K562 (cell line): Measurements from ENCODE around the gene SLFNL1. TPM values are rescaled to one million over a fixed set of nuclear protein-coding genes. Genes with fewer than 3 reads are reported as not detected.

Experiments
- C11orf30 ChIP-seq: fragments of 450-650 bp; IDR thresholded peaks from 2 replicates; pipeline ENCODE4 v1.6.1; 2016; ENCODE audit warnings: low read depth, mild to moderate bottlenecking
- CBFB ChIP-seq: sonication (generic); formaldehyde crosslinking; IDR thresholded peaks from 2 replicates; pipeline ENCODE4 v1.4.0; 2020; ENCODE audit warnings: mild to moderate bottlenecking, missing genetic modification reagents
- CHCHD3 ChIP-seq: fragments of 250-450 bp; sonication (Bioruptor Pico); IDR thresholded peaks from 2 replicates; pipeline ENCODE4 v2.1.2; 2022; ENCODE audit warnings: mild to moderate bottlenecking
- CREB5 ChIP-seq: fragments of 250-450 bp; sonication (Bioruptor Pico); IDR thresholded peaks from 2 replicates; pipeline ENCODE4 v1.5.0; 2020; ENCODE audit warnings: mild to moderate bottlenecking
- CTBP1 ChIP-seq: fragments of 450-650 bp; IDR thresholded peaks from 2 replicates; pipeline ENCODE4 v1.6.1; 2016; ENCODE audit warnings: borderline replicate concordance
- DMBX1 ChIP-seq: fragments of 250-450 bp; sonication (Bioruptor Pico); IDR thresholded peaks from 2 replicates; pipeline ENCODE4 v1.8.0; 2022; ENCODE audit warnings: inconsistent platforms, mild to moderate bottlenecking, moderate library complexity, borderline replicate concordance
- ETV1 ChIP-seq: fragments of 450-650 bp; conservative IDR thresholded peaks from 2 replicates; pipeline ENCODE4 v1.6.1; 2016; ENCODE audit warnings: missing genetic modification characterization, control low read depth, low read depth, missing compliant biosample characterization
- FOXA1 ChIP-seq: fragments of 450-650 bp; IDR thresholded peaks from 2 replicates; pipeline ENCODE4 v1.6.1; 2016; ENCODE audit warnings: mild to moderate bottlenecking, borderline replicate concordance
- FOXJ2 ChIP-seq: fragments of 200-800 bp; sonication (Bioruptor generic); IDR thresholded peaks from 2 replicates; pipeline ENCODE4 v1.6.1; 2016; ENCODE audit warnings: missing genetic modification characterization, missing compliant biosample characterization
- GATA2 ChIP-seq: sonication (generic); formaldehyde crosslinking; IDR thresholded peaks from 2 replicates; pipeline ENCODE4 v1.4.0; 2020; ENCODE audit warnings: mild to moderate bottlenecking, missing genetic modification reagents
- JUN ChIP-seq, 2 experiments: sonication (generic) in 1 of 2; formaldehyde crosslinking in 1 of 2; IDR thresholded peaks; 2 replicates each; pipeline versions ENCODE4 v1.6.1 to v1.8.0; 2012 to 2022; ENCODE audit warnings: borderline replicate concordance in 2 of 2, mild to moderate bottlenecking in 2 of 2, improper control_type of control experiment in 1 of 2, low read depth in 1 of 2, low read length in 1 of 2, missing genetic modification reagents in 1 of 2
- KDM1A ChIP-seq, 2 experiments: fragments of 450-650 bp; IDR thresholded peaks; 2 replicates each; pipeline ENCODE4 v1.6.1; 2016; ENCODE audit warnings: mild to moderate bottlenecking in 2 of 2
- MECOM ChIP-seq: fragments of 250-450 bp; sonication (Bioruptor Pico); IDR thresholded peaks from 2 replicates; pipeline ENCODE4 v1.8.0; 2022; ENCODE audit warnings: inconsistent platforms
- NCOA2 ChIP-seq, 2 experiments: fragments of 450-650 bp; IDR thresholded peaks; 2 replicates each; pipeline ENCODE4 v1.6.1; 2018; ENCODE audit warnings: mild to moderate bottlenecking in 2 of 2, moderate library complexity in 1 of 2; ENCODE audit not compliant: partially characterized antibody in 2 of 2
- RBM22 ChIP-seq: fragments of 200-400 bp; formaldehyde crosslinking; IDR thresholded peaks from 2 replicates; pipeline ENCODE4 v1.6.1; 2018; ENCODE audit warnings: low read length, low read depth; ENCODE audit not compliant: poor library complexity, severe bottlenecking
- TSC22D4 ChIP-seq: fragments of 450-650 bp; IDR thresholded peaks from 2 replicates; pipeline ENCODE4 v1.6.1; 2016; ENCODE audit warnings: missing genetic modification characterization, missing biosample characterization, control low read depth
- USF2 ChIP-seq: sonication (generic); formaldehyde crosslinking; IDR thresholded peaks from 2 replicates; pipeline ENCODE4 v1.5.0; 2020; ENCODE audit warnings: missing genetic modification reagents
- WHSC1 ChIP-seq: IDR thresholded peaks from one replicate; pipeline ENCODE4 v1.6.1; 2012; ENCODE audit warnings: low read length, control low read depth, inconsistent platforms
- ZBTB1 ChIP-seq: sonication (generic); formaldehyde crosslinking; IDR thresholded peaks from 2 replicates; pipeline ENCODE4 v1.8.1; 2023; ENCODE audit warnings: missing genetic modification reagents, low read depth, mild to moderate bottlenecking, borderline replicate concordance
- ZFP30 ChIP-seq: fragments of 250-450 bp; sonication (Bioruptor Pico); IDR thresholded peaks from 2 replicates; pipeline ENCODE4 v1.8.0; 2022; ENCODE audit warnings: moderate library complexity, mild to moderate bottlenecking, inconsistent platforms, borderline replicate concordance
- ZFPM2 ChIP-seq: fragments of 250-450 bp; sonication (Bioruptor Pico); IDR thresholded peaks from 2 replicates; pipeline ENCODE4 v1.5.1; 2022; ENCODE audit warnings: mild to moderate bottlenecking
- ZKSCAN8 ChIP-seq: fragments of 200-800 bp; sonication (Bioruptor generic); IDR thresholded peaks from 2 replicates; pipeline ENCODE4 v1.6.1; 2016; ENCODE audit warnings: missing genetic modification characterization, missing compliant biosample characterization
- ZSCAN32 ChIP-seq: fragments of 450-650 bp; formaldehyde crosslinking; IDR thresholded peaks from 2 replicates; pipeline ENCODE4 v1.4.0; 2020; ENCODE audit warnings: mild to moderate bottlenecking, moderate library complexity
- polyA plus RNA-seq, 8 experiments: library from polyadenylated mRNA; depleted of rRNA in 4 of 8; stranded (reverse) in 5 of 8; unstranded in 3 of 8; fragments of >200 nt; fragmentation: Nextera tagmentation in 2 of 8; fragmentation: Illumina TruSeq in 1 of 8; extraction: Ambion mirVana in 2 of 8; extraction: Trizol in 1 of 8; gene quantifications; 2 replicates each; pipeline versions ENCODE4 v1.2.1 to v1.2.3, GENCODE V29; 2011 to 2014; ENCODE audit warnings: inconsistent platforms in 1 of 8, missing spikeins in 1 of 8
- total RNA-seq, 7 experiments: library from RNA; depleted of rRNA in 6 of 7; stranded (reverse); fragments of >200 nt in 6 of 7; fragmentation: Illumina TruSeq in 2 of 7; extraction: Trizol in 2 of 7; gene quantifications; 2 replicates each; pipeline versions ENCODE4 v1.2.1 to v1.2.3, GENCODE V29; 2011 to 2021; ENCODE audit warnings: low replicate concordance in 1 of 7
- TF ChIP-seq, protein P1 (sequence below): IDR thresholded peaks from 2 replicates; pipeline ENCODE4 v1.6.1; 2016; ENCODE audit warnings: missing genetic modification characterization, missing compliant biosample characterization
- TF ChIP-seq, protein P2 (sequence below), 2 experiments: fragments of 450-650 bp in 1 of 2; sonication (generic) in 1 of 2; formaldehyde crosslinking; conservative IDR thresholded peaks; 2 replicates each; pipeline versions ENCODE4 v1.4.0 to v1.8.1; 2020 to 2022; ENCODE audit warnings: mild to moderate bottlenecking in 1 of 2, missing genetic modification reagents in 1 of 2

SLFNL1 gene
- total and polyA plus RNA-seq, 9 of the 15 experiments (the other 6 are each of a cell fraction or from before 2014, with no cell fraction given) = 0.05 to 0.14 (median 0.06) TPM; not detected in 5

DNA sequence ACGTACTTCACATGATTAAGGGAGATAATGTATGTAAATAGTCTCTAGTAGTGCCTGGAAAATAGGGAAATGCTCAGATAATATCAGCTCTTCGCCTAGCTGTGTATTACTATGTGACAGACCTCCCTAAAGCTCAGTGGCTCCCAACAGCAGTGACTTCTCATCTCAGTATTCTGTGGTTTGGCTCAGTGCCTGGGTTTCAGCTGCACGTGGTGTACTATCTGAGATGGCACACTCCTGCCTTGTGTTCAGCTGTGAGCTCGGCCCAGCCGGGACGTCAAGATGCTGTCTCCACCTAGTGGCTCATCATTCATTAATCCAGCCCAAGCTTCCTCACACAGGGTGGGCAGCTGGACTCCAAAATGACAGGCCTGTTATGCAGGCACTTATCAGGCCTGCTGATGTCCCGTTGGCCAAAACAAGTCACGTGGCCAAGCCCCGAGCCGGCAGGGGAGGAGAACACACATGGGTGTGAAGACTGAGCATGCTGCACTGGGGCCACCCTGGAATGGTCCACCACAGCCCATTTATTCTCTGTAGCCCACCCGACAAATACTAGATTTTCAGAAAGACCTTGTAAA is 17.8 kb downstream of the SLFNL1 start (continued):
- TF ChIP-seq JUN (IDR thresholded peaks at IDR 0.05; ENCODE audit: borderline replicate concordance, low read depth, low read length) (peak; percentile 91; the same call in 1 of the 2 replicates), JUN (CRISPR knock-in tag; IDR thresholded peaks at IDR 0.05; ENCODE audit: borderline replicate concordance) (no peak; the same call in 1 of the 2 replicates), C11orf30 (no peak), NCOA2 (IDR thresholded peaks at IDR 0.05; ENCODE audit: partially characterized antibody in 2 of 2) (peak in 1 of 2 experiments; percentile 86), ZKSCAN8 (CRISPR knock-in tag) (peak; percentile 53; the same call in 1 of the 2 replicates), ETV1 (tag) (no peak), WHSC1 (no peak), TSC22D4 (tag) (no peak), ZFP30 (CRISPR knock-in tag) (no peak), ZBTB1 (CRISPR knock-in tag) (no peak), KDM1A (IDR thresholded peaks at IDR 0.05) (peak; percentile 99), CHCHD3 (CRISPR knock-in tag) (no peak), MECOM (CRISPR knock-in tag) (peak; percentile 75; the same call in 1 of the 2 replicates), CREB5 (no peak), DMBX1 (CRISPR knock-in tag) (peak; percentile 80), GATA2 (peak; percentile 98), ZFPM2 (CRISPR knock-in tag) (no peak), CTBP1 (peak; percentile 96), USF2 (CRISPR knock-in tag) (peak; percentile 88), FOXA1 (no peak), RBM22 (no peak), FOXJ2 (tag) (peak; percentile 95), ZSCAN32 (CRISPR knock-in tag) (no peak), CBFB (CRISPR knock-in tag) (peak; percentile 100)
- TF ChIP-seq, protein P1, sequence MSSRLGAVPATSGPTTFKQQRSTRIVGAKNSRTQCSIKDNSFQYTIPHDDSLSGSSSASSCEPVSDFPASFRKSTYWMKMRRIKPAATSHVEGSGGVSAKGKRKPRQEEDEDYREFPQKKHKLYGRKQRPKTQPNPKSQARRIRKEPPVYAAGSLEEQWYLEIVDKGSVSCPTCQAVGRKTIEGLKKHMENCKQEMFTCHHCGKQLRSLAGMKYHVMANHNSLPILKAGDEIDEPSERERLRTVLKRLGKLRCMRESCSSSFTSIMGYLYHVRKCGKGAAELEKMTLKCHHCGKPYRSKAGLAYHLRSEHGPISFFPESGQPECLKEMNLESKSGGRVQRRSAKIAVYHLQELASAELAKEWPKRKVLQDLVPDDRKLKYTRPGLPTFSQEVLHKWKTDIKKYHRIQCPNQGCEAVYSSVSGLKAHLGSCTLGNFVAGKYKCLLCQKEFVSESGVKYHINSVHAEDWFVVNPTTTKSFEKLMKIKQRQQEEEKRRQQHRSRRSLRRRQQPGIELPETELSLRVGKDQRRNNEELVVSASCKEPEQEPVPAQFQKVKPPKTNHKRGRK (tag) = no peak
- TF ChIP-seq, protein P2, sequence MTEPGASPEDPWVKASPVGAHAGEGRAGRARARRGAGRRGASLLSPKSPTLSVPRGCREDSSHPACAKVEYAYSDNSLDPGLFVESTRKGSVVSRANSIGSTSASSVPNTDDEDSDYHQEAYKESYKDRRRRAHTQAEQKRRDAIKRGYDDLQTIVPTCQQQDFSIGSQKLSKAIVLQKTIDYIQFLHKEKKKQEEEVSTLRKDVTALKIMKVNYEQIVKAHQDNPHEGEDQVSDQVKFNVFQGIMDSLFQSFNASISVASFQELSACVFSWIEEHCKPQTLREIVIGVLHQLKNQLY (CRISPR knock-in tag; conservative IDR thresholded peaks at IDR 0.05) = no peak
